Neural crest cell (in vitro differentiated cells): Measurements from ENCODE around the gene TFAP2E. TPM values are rescaled to one million over a fixed set of nuclear protein-coding genes. Genes with fewer than 3 reads are reported as not detected.

Source experiments
- DNase-seq: peaks from one replicate; pipeline ENCODE4 v3.0.0; 2021; ENCODE audit warnings: low read depth, mixed read lengths, low spot score
- H3K27ac Mint-ChIP-seq: one replicate; pipeline ENCODE4 v1.8.0; 2021; ENCODE audit warnings: mild to moderate bottlenecking, mixed read lengths; ENCODE audit not compliant: unreplicated experiment
- H3K27me3 Mint-ChIP-seq: 2 replicates; pipeline ENCODE4 v1.8.0; 2021; ENCODE audit warnings: low read depth, mild to moderate bottlenecking, mixed read lengths
- H3K36me3 Mint-ChIP-seq: 2 replicates; pipeline ENCODE4 v1.8.0; 2021; ENCODE audit warnings: low read depth, mild to moderate bottlenecking, mixed read lengths
- H3K4me1 Mint-ChIP-seq: 2 replicates; pipeline ENCODE4 v1.8.0; 2021; ENCODE audit warnings: mixed read lengths
- H3K4me3 Mint-ChIP-seq: one replicate; pipeline ENCODE4 v1.8.0; 2021; ENCODE audit warnings: mild to moderate bottlenecking, mixed read lengths
- H3K9me3 Mint-ChIP-seq: 2 replicates; pipeline ENCODE4 v1.8.0; 2021; ENCODE audit warnings: mixed read lengths
- total RNA-seq: library from RNA; stranded (reverse); gene quantifications from 2 replicates; pipeline ENCODE4 v1.2.1, GENCODE V29; 2021
- TF ChIP-seq, protein P1 (sequence below): fragments of 200-600 bp; sonication (generic); conservative IDR thresholded peaks from 2 replicates; pipeline ENCODE4 v1.5.0; 2021; ENCODE audit warnings: antibody characterized with exemption, mild to moderate bottlenecking

The TFAP2E gene
- total RNA-seq, 1 donor from 2014 or later = 0.61 TPM

DNA sequence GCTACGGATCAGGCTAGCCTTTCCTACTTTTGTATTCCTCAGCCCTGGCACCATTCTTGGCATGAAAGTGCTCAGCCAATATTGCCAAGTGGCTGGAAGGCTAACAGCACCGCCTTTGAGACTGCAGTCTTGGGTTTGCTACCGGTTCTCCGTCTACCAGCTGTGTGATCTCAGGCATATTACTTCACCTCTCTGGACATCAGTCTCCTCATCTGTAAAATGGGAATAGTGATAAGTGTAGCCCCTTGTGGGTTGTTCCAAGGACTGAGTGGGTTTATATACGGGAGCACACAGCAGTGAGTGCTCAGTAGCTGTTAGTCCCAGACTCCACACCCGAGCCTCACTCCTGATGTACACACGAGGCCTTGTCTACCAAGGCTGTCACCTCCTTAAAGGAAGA is 13.7 kb downstream of the TFAP2E start:
- TF ChIP-seq, protein P1, sequence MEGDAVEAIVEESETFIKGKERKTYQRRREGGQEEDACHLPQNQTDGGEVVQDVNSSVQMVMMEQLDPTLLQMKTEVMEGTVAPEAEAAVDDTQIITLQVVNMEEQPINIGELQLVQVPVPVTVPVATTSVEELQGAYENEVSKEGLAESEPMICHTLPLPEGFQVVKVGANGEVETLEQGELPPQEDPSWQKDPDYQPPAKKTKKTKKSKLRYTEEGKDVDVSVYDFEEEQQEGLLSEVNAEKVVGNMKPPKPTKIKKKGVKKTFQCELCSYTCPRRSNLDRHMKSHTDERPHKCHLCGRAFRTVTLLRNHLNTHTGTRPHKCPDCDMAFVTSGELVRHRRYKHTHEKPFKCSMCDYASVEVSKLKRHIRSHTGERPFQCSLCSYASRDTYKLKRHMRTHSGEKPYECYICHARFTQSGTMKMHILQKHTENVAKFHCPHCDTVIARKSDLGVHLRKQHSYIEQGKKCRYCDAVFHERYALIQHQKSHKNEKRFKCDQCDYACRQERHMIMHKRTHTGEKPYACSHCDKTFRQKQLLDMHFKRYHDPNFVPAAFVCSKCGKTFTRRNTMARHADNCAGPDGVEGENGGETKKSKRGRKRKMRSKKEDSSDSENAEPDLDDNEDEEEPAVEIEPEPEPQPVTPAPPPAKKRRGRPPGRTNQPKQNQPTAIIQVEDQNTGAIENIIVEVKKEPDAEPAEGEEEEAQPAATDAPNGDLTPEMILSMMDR = no peak
- peaks cover 3% of the 10 kb centered on the region for H3K36me3 Mint-ChIP-seq
- no peak for DNase-seq
- H3K27me3 Mint-ChIP-seq = no peaks in the 10 kb centered on the region
- H3K9me3 Mint-ChIP-seq = no peaks in the 10 kb centered on the region
- H3K4me1 Mint-ChIP-seq = no peaks in the 10 kb centered on the region
- H3K4me3 Mint-ChIP-seq = no peak overlapping the region
- H3K27ac Mint-ChIP-seq = no peak overlapping the region

DNA sequence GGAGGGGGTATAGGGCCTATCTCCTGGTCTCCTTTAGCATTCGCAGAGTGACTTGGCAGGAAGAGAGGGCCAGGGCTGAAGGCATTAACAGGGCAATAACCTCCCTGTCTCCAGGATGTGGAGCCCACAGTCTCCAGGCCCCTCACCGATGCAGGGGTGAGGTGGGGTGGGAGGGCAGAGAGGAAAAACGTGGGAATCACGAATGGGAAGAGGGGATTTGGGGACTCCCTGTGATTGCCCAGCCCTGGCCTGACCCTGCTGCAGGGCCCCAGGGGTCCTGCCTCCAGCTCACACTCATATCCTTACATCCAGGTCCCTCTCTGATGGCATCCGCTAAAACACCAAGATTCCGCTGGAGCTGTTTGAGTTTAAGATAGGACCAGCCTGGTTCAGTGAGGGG is 14.6 kb downstream of the TFAP2E start:
- Mint-ChIP-seq H3K9me3 (no peaks in the 10 kb centered on the region), H3K36me3 (peaks cover 3% of the 10 kb centered on the region), H3K4me1 (no peaks in the 10 kb centered on the region), H3K27me3 (no peaks in the 10 kb centered on the region), H3K27ac (no peak overlapping the region), H3K4me3 (no peak overlapping the region)
- no peak for DNase-seq
- TF ChIP-seq, protein P1 = no peak

DNA sequence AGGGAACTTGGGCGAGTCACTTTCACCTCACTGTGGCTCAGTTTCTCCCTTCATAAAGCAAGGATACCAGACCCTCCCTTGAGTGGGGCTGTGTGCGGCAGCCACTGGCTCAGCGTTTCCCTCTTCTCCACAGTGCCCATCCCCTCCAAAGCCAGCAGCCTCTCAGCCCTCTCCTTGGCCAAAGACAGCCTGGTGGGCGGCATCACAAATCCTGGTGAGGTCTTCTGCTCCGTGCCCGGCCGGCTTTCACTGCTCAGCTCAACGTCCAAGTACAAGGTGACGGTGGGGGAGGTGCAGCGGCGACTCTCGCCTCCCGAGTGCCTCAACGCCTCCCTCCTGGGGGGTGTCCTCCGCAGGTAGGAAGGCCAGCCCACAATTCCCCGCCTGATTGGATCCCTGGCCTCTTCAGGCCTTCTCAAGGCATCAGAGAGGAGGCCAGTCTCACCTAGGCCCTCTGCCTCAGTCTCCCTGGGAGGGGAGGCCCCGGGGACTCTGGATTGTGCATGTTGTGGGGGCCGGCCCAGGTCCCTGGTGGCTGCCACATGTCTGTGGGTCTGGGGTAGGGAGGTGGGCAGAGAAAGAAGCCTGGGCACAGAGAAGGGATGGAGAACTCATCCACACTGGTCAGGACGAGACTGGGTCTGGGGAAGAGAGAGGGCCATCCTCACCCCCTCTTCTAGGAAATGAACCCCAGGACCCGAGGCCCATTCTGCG is 15.2 kb downstream of the TFAP2E start:
- H3K27ac Mint-ChIP-seq = peak overlapping the region; percentile 12
- no peaks in the 10 kb centered on the region for H3K4me1 Mint-ChIP-seq
- H3K9me3 Mint-ChIP-seq = no peaks in the 10 kb centered on the region
- no peak overlapping the region for H3K4me3 Mint-ChIP-seq
- TF ChIP-seq, protein P1 = no peak
- H3K36me3 Mint-ChIP-seq = peaks cover 3% of the 10 kb centered on the region
- no peaks in the 10 kb centered on the region for H3K27me3 Mint-ChIP-seq
- DNase-seq = no peak

DNA sequence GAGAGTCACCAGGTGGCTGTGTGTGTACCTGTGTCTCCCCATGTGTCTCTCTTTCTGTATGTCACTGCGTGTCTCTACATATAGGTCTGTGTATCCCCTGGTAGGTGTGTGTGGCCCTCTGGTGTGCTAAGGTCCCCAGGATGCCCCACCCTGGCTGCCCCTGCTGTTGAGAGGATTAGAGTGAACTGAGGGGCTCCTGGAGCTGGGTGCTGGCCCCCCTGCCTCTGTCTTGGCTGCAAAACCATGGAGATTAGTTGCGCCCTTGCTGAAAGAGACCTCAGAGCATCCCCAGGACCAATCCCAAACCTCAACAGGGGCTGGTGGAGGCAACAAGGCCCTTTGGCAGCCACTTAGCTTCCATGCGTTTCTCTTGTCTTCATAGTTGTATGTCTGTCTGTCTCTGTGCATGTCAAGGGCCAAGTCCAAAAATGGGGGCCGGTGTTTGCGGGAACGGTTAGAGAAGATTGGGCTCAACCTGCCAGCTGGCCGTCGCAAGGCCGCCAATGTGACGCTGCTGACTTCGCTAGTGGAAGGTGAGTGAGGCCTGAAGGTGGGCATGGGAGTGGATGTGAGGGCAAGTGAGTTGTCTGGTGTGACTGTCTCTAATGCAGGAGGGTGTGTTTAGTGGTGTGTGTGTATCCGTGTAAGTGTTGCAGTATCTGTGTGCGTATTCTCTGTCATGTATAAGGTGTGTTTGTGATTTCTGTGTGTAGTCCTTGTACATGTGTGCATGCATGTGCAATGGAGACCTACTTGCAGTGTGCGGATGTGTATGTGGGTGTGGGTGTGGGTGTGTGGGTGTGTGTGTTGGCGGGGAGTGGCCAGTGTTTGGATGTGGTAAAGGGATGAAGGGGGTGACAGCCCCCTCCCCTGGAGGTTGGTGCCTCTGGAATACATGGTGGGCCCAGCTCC is 16.7 kb downstream of the TFAP2E start:
- Mint-ChIP-seq H3K27me3 (no peaks in the 10 kb centered on the region), H3K36me3 (peaks cover 3% of the 10 kb centered on the region), H3K9me3 (no peaks in the 10 kb centered on the region), H3K27ac (no peak overlapping the region), H3K4me3 (no peak overlapping the region), H3K4me1 (peaks cover 4% of the 10 kb centered on the region)
- DNase-seq = no peak
- TF ChIP-seq, protein P1 = no peak

DNA sequence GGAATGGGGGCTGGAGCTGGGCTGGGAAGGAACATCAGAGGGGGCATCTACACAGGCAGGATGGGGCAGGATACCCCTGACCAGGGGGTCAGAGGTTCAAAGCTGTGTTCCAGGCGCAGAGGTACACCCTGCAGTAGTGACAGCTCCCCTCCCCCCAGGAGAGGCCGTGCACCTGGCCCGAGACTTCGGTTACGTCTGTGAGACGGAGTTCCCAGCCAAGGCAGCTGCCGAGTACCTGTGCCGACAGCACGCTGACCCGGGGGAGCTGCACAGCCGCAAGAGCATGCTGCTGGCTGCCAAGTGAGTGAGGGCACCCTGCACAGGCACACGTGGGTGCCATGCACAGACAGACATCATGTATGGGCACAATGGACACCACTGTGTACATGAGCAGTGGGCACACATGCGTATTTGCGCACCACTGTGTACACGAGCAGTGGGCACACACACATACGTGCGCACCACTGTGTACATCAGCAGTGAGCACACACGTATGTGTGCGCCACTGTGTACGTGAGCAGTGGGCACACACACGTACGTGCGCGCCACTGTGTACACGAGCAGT is 17.4 kb downstream of the TFAP2E start:
- no peak overlapping the region for H3K27ac Mint-ChIP-seq
- no peak for DNase-seq
- H3K4me1 Mint-ChIP-seq = peaks cover 4% of the 10 kb centered on the region
- TF ChIP-seq, protein P1 = no peak
- H3K9me3 Mint-ChIP-seq = no peaks in the 10 kb centered on the region
- peaks cover 3% of the 10 kb centered on the region for H3K36me3 Mint-ChIP-seq
- H3K4me3 Mint-ChIP-seq = no peak overlapping the region
- no peaks in the 10 kb centered on the region for H3K27me3 Mint-ChIP-seq
